ENCODE results near the gene FYCO1. TPM values are rescaled to one million over a fixed set of nuclear protein-coding genes. Genes with fewer than 3 reads are reported as not detected.

The FYCO1 gene
- total RNA-seq, 1 donor from 2014 or later = 94.4 TPM

DNA sequence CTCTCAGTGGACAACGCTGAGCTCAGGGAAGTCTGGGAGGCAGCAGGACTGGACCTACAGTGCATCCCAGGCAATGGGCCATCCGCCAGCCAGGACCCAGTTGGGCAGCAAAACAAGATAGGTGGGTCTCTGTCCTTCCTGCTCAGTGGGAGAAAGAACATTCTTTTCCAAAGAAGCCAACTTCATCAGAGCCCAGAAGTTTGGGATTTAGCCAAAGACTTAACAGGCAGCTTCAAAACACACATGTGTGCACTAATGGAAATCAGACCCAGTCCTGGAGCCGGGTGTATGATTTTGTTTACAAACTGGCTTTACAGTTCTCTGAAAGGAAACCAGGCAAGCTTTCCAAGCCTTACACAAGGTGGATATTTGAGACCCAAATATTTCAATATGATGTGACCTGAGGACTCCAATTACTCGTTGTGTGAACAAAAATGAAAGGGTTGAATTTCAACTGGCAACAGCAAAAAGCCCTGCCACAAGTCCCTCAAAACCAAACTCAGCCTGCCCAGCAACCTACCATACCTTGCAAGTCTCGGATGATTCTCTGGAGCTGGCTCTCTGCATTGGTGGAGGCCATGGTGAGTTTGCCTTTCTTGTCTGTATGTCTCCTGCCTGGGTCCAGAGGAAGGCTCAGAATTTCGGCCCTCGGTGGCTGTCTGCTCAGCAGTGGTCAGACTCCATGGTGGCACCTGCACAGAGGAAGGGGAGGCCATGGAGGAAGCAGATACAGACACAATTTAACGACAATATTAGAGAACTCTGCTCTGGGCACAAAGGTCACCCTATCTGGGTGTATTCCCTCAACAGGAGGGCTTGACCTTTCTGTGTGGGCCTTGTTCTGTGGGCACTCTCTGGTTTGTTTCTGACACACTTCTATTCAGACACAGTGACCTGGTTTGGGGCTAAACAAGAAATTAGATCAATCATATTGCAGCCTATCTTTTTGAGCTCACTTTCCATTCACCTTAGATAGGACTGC is 11.0 kb downstream of the FYCO1 start:
- DNase-seq (ENCODE audit: low spot score) = no peak

DNA sequence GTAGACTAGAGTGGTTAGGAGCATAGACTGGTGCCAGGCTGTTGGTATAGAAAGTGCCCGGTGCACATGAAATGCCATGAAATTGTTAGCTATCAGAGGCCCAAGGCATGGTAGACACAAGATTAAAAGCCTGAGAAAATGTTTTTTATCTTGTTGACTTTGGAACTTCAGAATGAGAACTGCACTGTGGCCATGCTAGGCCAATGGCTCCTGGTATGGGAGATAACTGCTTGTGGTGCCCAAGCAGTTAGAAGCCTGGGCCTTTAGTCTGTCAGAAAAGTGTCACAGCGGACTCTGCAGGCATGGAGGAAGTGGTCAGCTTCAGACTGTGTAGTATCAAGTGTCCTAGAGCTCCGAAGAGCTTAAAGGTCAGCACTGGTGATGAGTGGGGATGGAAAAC is 11.9 kb downstream of the FYCO1 start:
- DNase-seq (ENCODE audit: low spot score) = no peak

DNA sequence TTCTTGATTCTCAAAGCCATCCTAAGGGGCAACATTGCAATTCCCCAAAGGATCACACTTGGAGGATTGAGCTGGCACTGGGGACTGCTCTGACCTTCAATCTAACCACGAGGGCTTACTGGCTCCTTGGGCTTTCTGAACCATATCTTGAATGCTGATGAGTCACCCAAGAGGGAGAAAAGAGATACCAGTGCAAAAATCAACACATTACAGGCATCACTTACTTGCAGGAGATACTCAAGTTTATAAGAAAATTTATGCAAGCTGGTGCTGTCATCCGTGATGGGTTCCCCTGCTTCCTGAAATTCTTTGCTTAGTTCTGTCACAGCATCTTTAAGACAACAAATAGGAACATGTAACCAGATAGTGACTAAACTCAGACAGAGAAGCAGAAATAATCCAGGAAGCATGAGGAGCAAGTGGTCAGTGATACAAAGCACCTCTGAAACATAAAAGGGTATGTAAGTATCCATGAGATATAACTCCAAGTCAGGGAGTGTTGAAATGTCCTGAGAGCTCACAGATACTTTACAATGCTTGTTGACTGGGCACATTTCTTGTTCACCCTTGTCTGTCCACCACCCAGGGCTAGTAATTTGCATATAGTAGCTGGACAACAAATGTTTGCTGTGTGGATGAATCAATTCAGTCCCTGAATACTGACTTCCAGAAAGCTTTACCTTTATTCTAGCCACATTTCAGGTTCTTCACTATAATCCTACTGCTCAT is 14.1 kb downstream of the FYCO1 start:
- no peak for DNase-seq (ENCODE audit: low spot score)

DNA sequence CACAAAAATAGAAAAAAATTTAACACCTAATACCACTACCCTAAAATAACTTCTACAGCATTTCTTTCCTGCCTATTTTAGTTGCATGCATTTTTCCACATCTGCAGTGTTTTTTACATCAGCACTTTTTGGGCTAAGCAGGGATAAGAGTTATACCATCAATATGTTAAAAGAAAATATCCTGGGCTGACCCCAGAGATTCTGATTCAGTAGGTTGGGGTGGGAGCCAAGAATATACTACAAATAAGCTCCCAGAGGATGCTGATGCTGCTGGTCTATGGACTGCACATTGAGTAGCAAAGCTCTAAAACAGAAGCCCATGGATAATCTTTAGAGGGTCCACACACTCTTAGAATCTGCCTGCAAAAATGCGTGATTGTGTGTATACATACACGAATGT is 14.8 kb downstream of the FYCO1 start:
- no peak for DNase-seq (ENCODE audit: low spot score)

DNA sequence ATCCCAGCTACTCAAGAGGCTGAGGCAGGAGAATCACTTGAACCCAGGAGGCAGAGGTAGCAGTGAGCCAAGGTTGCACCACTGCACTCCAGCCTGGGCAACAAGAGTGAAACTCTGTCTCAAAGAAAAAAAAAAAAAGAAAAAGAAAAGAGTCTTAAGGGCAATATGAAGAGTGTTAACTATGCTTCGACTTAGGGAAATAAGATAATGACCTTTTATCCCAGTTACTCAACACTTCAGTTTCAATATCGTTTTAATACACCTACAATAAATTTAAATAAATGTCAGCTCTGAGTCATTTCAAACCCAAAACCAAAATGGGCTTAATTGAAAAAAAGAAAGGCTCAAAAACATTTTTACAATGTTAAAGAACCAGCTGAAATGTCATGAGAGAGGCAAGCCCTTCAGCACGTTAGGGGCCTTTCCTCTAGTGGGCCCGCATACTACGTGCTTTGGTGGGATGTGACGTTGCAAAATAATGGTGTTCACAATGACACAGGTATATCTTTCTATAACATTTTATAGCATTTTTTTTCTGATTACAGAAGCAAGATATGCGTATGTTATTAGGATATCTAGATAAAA is 15.3 kb downstream of the FYCO1 start:
- no peak for DNase-seq (ENCODE audit: low spot score)

DNA sequence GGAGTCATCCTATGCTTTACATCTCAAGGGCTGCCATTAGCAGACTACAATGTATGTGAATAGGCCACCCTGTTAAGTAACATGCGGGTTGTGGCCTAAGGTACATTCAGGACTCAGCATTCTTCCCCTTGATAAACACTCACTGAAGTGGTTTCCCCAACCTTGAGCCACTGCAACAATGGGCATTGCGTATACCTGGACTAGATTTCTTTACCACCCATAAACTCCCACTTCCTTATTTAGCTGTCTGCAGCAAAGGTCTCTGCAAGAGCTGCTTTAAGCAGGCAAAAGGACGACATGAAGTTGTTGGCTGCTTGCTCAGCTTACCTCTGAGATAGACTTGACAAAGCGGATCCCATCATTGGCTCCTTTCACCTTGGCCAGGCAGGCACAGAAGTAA is 16.2 kb downstream of the FYCO1 start:
- no peak for DNase-seq (ENCODE audit: low spot score)

DNA sequence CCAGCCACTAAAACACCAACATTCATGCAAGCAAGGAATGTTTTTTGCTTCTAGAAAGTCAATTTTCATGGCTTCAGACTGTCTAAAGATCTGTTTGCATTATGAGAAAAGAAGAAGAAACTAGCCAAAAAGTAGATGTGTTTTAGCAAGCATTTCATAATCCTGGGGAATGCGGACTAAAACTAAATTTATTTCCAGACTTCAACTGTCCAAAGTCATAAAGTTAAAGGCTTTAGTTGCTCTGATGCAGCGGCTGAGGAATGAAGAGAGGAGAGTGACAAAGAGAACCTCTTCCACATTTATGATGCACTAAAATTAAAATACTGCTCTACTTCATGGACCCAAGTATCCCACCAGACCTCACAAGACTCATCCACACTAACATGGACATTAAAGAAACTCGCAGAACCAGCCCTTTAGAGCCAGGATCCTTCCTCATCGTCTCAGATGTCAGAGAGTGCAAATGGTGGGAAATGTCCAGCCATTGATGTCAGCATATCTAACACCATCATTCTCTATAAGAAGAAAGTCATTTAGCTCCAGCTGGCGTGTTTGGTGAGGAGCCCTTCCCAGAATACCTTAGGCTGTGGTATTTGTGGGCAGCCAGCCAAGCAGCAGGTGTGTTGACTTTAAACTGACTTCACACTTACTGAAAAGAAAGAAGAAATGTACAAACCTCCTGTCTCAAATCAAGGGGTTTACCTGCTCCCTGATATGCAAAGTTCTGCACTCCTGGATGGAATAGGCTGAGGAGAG is 17.4 kb downstream of the FYCO1 start:
- peak; percentile 79 for DNase-seq (ENCODE audit: low spot score)

DNA sequence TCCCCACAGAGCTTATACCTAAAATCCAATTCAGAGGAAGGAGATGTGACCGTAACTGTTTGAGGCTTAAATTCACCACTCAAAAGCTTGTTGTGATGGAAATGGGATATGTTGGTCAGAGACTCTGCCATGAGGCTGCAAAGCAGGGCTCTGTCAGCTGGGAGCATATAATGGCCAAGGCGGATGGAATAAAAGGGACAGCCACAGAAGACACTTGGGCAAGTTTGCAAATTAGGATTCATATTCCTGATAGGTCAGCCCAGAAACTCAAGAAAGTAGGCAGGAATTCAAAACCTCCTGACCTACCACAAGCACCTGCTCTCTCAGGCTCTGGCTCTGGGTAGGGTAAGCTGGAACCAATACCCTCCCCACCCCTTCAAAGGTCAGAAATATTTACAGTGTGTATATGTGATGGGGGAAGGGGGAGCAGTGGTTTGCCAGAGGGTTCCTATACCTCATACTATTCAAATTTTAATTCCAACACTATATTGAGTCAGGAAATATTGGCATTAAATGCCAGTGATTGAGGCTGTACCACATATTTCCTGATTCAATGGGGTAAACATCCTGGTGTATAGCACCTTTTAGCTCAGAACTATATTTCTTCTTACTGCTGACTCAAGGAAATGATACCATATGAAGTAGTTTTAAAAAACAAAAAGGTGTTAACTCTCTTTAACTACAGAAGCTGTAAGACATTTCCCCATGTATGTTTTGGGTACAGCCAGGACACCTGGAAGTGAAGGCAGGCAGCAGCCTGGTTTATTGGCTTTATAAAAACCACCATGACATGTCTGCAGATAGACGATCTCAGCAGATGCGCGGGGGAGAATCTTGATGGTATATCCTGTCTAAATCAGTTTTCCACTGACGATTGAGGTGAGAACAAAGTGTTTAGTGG is 19.2 kb downstream of the FYCO1 start:
- no peak for DNase-seq (ENCODE audit: low spot score)

DNA sequence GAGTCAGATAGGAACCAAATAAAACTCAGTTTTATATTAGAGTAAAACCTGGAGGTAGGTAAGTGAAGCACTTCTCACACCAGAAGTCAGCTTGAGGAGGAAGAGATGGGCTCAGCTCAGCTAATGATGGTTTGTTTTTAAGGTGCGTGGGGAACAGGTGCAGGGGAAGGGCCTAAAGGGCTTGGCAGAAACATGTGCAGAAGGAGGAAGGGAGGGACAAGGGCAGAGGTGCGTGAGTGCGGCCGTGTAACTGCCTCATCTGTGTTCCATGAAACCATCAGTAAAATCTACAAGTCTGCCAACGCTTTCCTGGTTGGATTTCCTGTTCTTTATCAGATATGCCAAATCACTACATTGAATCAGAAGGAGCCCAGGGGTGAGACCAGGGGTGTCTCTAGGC is 19.9 kb downstream of the FYCO1 start:
- no peak for DNase-seq (ENCODE audit: low spot score)

DNA sequence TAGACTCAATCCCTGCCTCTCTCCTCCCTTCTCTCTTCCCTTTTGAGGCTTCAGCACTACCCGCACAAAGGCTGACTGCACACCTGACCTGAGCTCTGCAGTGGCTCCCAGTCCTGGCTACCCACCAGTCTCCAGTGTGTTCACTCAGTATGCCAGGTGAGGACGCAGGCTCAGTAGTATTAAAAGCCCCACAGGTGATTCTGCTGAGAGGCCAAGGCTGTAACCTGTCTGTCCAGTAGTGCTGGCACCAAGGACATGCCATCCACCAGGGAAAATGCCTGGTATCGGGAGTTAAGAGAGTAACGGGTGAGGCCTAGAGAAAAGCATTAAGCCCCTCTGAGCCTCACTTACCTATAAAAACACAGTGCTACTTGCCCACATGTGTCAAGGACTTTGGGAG is 20.9 kb downstream of the FYCO1 start:
- DNase-seq (ENCODE audit: low spot score) = no peak

DNA sequence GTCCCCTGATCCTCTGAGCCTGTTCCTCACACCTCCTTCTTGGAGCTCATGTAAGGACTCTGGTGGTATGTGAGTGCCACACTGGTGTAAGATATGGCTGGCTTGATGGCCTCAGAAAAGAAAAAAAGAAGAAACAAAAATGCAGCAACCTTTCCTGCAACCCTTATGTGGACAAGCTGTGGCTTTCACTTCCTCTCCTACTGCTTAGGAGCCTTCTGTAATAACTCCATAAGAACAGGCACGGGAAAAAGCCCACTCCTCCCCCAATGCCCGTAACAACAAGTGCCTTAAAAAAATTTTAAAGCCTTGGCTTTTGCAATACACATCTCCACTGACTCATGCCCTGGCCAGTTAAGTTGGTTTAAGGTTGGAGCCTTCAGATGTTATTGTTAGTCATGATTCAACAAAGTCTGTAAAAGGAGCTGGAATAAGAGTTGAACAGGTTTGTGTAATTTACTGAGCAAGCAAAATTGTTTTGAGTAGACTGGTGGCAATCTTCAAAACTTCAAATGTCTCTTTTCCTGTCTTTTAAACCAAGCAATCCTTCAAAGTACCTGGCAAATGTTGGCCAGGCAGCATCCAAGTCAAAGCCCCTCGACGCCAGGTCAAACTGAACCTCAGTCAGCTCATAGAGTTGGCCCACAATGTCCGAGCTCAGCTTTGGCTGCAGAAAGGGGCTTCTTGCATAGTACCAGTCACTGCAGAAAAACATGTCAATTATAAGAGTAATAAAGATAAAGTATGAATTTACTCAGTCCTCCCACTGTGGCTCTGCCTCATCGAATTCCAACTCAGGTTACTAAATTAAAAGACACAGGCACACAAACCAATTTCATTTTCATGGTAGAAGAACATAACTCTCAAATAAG is 22.9 kb downstream of the FYCO1 start:
- DNase-seq (ENCODE audit: low spot score) = no peak

DNA sequence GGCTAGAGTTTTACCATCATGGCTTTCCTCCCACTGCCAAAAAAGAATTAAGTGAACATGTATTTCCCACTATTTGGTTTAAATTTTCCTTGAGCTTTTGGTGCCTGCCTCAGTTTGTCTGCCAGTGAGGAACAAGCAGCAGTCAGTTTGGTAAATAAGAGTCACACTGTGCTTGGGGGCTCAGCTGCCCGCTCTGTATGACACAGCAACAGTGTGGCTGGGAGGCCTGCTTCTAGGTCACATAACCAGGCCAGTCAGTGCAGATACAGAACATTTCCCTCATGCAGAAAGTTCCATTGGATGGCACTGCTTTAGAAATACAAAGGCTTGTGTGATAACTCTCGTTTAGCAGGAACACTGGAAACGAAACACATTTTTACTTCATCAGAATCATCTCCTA is 25.7 kb downstream of the FYCO1 start:
- DNase-seq (ENCODE audit: low spot score) = no peak

DNA sequence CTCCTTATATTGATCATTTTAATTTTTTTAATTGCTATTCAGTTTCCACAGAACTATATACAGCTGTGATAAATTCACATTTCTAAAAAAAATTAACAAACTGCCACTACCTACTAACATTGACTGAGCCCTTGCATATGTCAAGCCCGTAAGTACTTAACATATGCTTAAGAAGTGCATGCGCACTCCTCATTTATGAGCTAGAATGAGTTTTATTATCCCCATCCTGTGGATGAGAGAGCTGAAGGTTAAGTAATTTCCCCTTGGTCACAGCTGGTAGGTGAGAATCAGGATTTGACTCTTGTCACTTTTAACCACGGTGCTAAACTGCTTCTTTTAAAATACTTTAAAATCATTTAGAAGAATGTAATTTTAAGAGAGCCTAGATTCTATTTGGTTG is 26.5 kb downstream of the FYCO1 start:
- DNase-seq (ENCODE audit: low spot score) = no peak

DNA sequence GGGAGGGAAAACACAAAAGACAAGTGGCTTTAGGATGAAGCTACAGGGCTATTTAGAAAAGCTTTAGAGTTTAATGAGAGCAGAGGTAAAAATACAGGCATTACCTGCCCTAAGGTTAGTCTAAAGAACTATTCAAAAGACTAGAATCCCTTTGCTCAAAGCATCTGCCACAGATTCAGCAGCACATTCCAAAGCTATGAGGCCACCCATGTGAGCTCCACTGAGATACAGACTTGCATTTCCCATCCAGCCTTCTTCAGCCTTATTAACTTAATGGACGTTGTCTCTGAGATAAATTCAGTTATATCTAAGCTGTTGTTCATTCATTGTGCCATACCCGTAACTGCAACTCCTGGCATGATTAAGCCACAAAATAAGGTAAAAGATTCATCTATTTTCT is 26.9 kb downstream of the FYCO1 start:
- no peak for DNase-seq (ENCODE audit: low spot score)

DNA sequence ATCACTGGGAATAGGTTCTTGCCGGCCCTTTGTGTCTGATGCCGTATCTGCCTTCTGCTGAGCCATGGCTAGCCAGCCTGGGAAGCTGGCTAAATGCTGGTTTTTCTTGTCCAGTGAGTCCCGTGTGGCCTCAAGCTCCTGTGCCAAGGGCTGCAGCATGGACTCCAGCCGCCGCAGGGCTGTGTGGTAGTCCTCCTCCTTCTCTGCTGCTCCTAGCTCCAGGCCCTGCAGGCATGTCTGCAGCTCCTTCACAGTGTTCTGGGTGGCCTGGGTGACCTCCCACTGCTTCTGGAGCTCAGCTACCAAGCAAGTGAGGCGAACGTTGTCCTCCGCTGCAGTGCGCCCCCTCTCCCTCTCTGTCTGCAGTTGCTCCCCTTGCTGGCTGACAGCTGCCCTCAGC is 27.5 kb downstream of the FYCO1 start:
- DNase-seq (ENCODE audit: low spot score) = no peak

DNA sequence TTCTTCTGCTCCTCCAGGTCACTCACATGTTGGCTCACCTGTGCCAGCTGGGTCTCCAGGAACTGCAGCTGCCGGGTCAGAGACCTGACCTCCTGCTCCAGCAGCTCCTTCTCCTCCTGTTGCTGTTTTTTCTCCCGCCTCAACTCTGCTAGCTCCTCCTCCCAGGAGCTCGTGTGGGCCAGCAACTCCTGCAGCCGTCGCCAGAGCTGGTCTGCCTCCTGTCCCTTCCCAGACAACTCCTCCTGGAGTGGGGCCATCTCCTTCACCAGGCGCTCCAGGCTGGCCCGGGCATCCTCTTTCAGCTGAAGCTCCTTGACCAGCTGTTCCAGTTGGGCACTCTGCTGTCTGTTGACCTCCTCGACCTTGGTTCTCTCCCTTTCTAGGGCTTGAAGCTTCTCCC is 27.9 kb downstream of the FYCO1 start:
- DNase-seq (ENCODE audit: low spot score) = no peak

DNA sequence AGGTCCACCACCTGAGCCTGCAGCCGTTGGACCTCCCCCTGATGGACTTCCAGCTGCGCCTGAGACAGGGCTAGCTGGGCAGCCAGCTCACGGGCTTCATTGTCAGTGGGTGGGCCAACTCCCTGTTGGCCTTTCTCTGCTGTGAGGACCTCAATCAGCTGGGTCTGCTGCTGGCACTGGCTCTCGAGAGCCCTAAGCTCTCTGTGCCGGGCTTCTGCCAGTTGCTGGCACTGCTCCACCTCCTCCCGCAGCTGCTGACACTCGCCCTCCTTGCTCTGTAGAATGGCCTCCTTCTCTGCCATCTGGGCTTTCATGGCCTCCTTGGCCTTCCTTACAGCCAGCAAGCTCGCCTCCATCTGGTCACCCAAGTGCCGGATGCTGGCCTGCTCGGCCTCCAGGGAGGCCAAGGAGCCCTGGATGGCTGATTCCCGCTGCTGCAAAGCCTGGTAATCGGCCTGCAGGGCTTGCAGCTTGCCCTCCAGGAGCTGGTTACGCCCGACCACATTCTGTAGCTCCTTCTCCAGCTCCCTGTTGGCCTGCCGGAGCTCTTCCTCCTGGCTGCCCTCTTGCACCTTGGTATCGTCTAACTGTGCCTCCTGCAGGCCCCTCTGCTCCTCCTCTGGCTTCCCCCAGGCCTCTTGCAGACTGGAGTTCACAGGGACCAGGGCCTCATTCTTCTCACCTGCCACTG is 28.5 kb downstream of the FYCO1 start:
- DNase-seq (ENCODE audit: low spot score) = no peak

DNA sequence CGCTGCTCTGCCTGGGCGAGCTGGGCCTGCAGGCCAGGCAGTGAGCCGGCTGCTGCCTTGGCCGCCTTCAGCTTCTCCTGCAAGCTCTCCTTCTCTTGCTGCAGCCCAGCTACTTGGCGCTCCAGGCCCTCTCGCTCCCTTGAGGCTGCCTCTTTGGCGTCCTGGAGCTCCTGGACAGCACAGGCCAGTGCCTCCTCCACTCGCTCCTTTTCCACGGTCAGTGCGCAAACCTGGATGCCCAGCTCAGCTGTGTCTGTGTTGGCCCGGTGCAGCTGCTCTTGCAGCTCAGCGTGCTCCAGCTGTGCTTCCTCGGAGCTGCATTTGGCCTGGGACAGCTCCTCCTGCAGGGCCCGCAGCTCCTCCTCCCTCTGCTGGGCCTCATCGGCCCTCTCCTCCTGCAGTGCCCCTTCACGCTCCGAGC is 29.2 kb downstream of the FYCO1 start:
- no peak for DNase-seq (ENCODE audit: low spot score)

DNA sequence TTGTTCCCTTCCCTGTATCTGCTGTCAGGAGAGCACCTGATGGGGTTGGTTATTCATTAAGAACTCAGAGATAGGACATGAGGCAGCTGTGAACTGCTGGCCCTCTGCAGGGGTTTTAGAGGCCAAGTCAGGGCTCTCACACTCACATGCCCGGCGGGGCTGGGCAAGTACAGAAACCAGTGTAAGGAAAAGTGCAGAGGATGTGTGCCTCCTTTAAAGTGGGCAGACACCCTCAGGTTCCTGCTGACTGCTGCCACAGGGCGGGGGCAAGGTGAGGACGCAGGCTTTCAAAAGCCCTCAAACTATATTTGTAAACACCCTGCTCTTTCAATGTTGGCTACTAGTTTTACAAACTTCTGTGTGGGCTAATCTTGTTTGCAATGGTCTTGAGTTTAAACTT is 30.0 kb downstream of the FYCO1 start:
- DNase-seq (ENCODE audit: low spot score) = no peak
